GM21619 (cell line): Measurements from ENCODE around the gene APCDD1L.
"Not testable (repeated sequence)": the region's sequence is repeated elsewhere in the genome, so short reads cannot be mapped to it uniquely, and the experiment has no call there.

Source experiments
- ATAC-seq: cut with Tn5 transposase; IDR thresholded peaks from one replicate; pipeline ENCODE4 v1.9.1; 2021; ENCODE audit not compliant: unreplicated experiment

APCDD1L gene

GRCh38 chr20:58418949-58419748 is 96.0 kb downstream of the APCDD1L start:
- ATAC-seq, result no peak

DNA sequence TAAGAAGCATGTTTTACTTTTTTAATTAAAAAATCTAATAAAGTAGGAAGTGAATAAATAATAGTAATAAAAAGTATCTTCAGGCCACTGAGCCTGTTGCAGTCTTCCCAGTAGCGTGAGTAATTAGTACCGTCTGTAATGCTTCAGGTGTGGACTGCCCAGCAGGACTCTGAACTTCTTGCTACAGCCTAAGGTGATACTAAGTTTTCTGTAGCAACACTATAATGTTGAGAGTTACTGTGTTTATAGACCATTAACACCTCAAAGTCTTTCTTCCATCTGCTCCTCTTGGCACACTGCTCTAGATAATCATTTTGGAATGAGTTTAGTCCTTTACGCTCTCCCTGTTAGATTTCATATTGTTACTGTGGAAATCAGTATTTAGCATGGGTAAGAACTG is 97.8 kb downstream of the APCDD1L start:
- no peak for ATAC-seq

- no peak for ATAC-seq
Observed at GRCh38 chr20:58416835-58417234, 98.4 kb downstream of the APCDD1L start.

DNA sequence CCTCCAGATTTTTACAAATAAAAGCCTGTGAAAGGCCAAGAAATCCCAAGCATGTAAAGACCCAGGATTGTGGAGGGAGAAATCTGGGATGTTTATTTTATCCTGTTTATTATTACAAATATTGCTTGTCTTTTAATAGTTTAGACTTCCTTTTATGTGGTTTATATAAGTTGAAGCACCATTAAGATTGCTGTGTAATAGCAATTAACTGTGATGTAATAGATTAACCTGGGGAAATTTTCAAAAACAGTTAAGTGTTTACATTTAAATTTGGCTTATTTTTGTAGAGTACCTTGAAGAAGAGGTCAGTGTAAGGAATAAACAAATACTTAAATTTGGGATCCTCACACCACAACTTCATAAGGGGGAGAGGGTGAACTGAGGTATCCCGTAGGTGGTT is 99.1 kb downstream of the APCDD1L start:
- ATAC-seq, result no peak

DNA sequence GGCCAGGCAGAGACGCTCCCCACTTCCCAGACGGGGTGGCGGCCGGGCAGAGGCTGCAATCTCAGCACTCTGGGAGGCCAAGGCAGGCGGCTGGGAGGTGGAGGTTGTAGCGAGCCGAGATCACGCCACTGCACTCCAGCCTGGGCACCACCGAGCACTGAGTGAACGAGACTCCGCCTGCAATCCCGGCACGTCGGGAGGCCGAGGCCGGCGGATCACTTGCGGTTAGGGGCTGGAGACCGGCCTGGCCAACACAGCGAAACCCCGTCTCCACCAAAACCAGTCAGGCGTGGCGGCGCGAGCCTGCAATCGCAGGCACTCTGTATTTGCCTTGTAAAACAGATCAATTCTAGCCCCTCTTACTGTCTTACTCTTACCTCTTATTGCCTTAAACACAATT is 100.4 kb downstream of the APCDD1L start:
- not testable (repeated sequence) for ATAC-seq

DNA sequence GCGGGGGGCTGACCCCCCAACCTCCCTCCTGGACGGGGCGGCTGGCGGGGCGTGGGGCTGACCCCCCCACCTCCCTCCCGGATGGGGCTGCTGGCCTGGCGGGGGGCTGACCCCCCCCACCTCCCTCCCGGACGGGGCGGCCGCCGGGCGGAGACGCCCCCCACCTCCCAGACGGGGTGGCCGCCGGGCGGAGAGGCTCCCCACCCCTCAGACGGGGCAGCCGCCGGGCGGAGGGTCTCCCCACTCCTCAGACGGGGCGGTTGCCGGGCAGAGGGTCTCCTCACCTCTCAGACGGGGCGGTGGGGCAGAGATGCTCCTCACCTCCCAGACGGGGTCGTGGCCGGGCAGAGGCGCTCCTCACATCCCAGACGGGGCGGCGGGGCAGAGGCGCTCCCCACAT is 101.0 kb downstream of the APCDD1L start:
- not testable (repeated sequence) for ATAC-seq
